K562 (cell line): ENCODE data around the gene UBXN1. TPM values are rescaled to one million over a fixed set of nuclear protein-coding genes. Genes with fewer than 3 reads are reported as not detected.

Source experiments
- ATAC-seq: fragments of 200-7000 bp; cut with Tn5 transposase; 3 replicates; pipeline ENCODE4 v1.9.1; 2020; ENCODE audit warnings: moderate library complexity
- BruUV-seq: library from RNA; stranded (reverse); fragments of 400-500 nt; replicated peaks from 2 replicates; lab custom pipeline; 2021; lab: Mats Ljungman, UMichigan
- CTCF ChIA-PET: fragments of 300-600 bp; formaldehyde crosslinking; extraction: SDS; loops from one replicate; lab custom pipeline; 2021; ENCODE audit warnings: low intra/inter-chr PET ratio; lab: Yijun Ruan, JAX
- POLR2A ChIA-PET: fragments of 300-600, 350-650 bp; sonication (Branson Sonifier 250); formaldehyde crosslinking; extraction: SDS; loops from one replicate; lab custom pipeline; 2021; ENCODE audit warnings: antibody characterized with exemption, inconsistent platforms; lab: Yijun Ruan, JAX
- DNase-seq, 4 experiments: peaks; one replicate each; pipeline versions ENCODE4 v3.0.0 to v3.0.0-alpha.2; 2011 to 2018; ENCODE audit warnings: low spot score in 3 of 4, mixed read lengths in 3 of 4; ENCODE audit errors: extremely low read depth in 1 of 4
- FAIRE-seq: peaks from 2 replicates; lab custom pipeline; 2011; peaks lifted over from hg19 to GRCh38; lab: Jason Lieb, UNC
- H2AFZ ChIP-seq: 2 replicates; pipeline ENCODE4 v1.6.0; 2011; ENCODE audit warnings: low read depth, low read length, control low read depth, inconsistent platforms
- H3K27ac ChIP-seq: fragments of 200-600 bp; 3 replicates; pipeline ENCODE4 v1.8.0; 2011; ENCODE audit warnings: low read depth, mild to moderate bottlenecking, control low read depth, inconsistent platforms, low read length, moderate library complexity, mixed read lengths; ENCODE audit errors: extremely low read depth
- H3K27me3 ChIP-seq, 2 experiments: fragments of 300-600 bp in 1 of 2; 2 replicates in 1 of 2; 3 replicates in 1 of 2; pipeline versions ENCODE4 v1.6.0 to v1.8.0; 2011; ENCODE audit warnings: inconsistent platforms in 2 of 2, low read length in 2 of 2, mild to moderate bottlenecking in 1 of 2, mixed read lengths in 1 of 2, moderate library complexity in 1 of 2; ENCODE audit not compliant: control insufficient read depth in 2 of 2, insufficient read depth in 2 of 2
- H3K36me3 ChIP-seq: fragments of 300-600 bp; 3 replicates; pipeline ENCODE4 v1.8.0; 2011; ENCODE audit warnings: mild to moderate bottlenecking, low read length, inconsistent platforms; ENCODE audit not compliant: control insufficient read depth, insufficient read depth
- H3K4me1 ChIP-seq, 2 experiments: fragments of 200-600 bp in 1 of 2; replicated peaks in 1 of 2; 2 replicates in 1 of 2; 3 replicates in 1 of 2; pipeline versions ENCODE4 v1.5.1 to v1.8.0; 2011; ENCODE audit warnings: inconsistent platforms in 2 of 2, low read length in 2 of 2, mild to moderate bottlenecking in 1 of 2, mixed read lengths in 1 of 2, moderate library complexity in 1 of 2; ENCODE audit not compliant: control insufficient read depth in 2 of 2, insufficient read depth in 2 of 2
- H3K4me2 ChIP-seq: 2 replicates; pipeline ENCODE4 v1.6.1; 2011; ENCODE audit warnings: low read length, control low read depth, inconsistent platforms, mixed read lengths; ENCODE audit not compliant: insufficient read depth
- H3K4me3 ChIP-seq: fragments of 200-600 bp; sonication (generic), shearing (Covaris generic); 2 replicates; pipeline ENCODE4 v1.5.1; 2016; ENCODE audit warnings: control low read depth, inconsistent platforms
- H3K79me2 ChIP-seq: fragments of 200-600 bp; 3 replicates; pipeline ENCODE4 v1.8.0; 2011; ENCODE audit warnings: low read length, inconsistent platforms; ENCODE audit not compliant: control insufficient read depth, insufficient read depth
- H3K9ac ChIP-seq, 2 experiments: 2 replicates each; pipeline versions ENCODE4 v1.6.0 to v1.6.1; 2011; ENCODE audit warnings: low read depth in 2 of 2, low read length in 2 of 2, control low read depth in 1 of 2, inconsistent platforms in 1 of 2, mild to moderate bottlenecking in 1 of 2, mixed read lengths in 1 of 2; ENCODE audit not compliant: insufficient read depth in 1 of 2
- H3K9me1 ChIP-seq: one replicate; pipeline ENCODE4 v1.6.0; 2011; ENCODE audit warnings: inconsistent platforms, mild to moderate bottlenecking, low read length, moderate library complexity; ENCODE audit not compliant: control insufficient read depth, insufficient read depth
- H3K9me3 ChIP-seq: replicated peaks from 2 replicates; pipeline ENCODE4 v1.5.1; 2011; ENCODE audit warnings: low read depth, low read length, inconsistent platforms; ENCODE audit not compliant: control insufficient read depth, insufficient read depth
- H4K20me1 ChIP-seq: replicated peaks from 2 replicates; pipeline ENCODE4 v1.6.1; 2011; ENCODE audit warnings: low read length, inconsistent platforms, mixed read lengths; ENCODE audit not compliant: control insufficient read depth, insufficient read depth
- C11orf30 ChIP-seq: fragments of 450-650 bp; IDR thresholded peaks from 2 replicates; pipeline ENCODE4 v1.6.1; 2016; ENCODE audit warnings: low read depth, mild to moderate bottlenecking
- CC2D1A ChIP-seq: fragments of 450-650 bp; IDR thresholded peaks from 2 replicates; pipeline ENCODE4 v1.6.1; 2017; ENCODE audit warnings: mild to moderate bottlenecking
- DDX20 ChIP-seq: fragments of 450-650 bp; IDR thresholded peaks from 2 replicates; pipeline ENCODE4 v1.6.1; 2016; ENCODE audit warnings: missing genetic modification characterization, low read depth, mild to moderate bottlenecking, missing compliant biosample characterization, moderate library complexity
- E2F1 ChIP-seq: sonication (generic); formaldehyde crosslinking; IDR thresholded peaks from 2 replicates; pipeline ENCODE4 v1.8.1; 2023; ENCODE audit warnings: mild to moderate bottlenecking, missing genetic modification reagents, moderate library complexity
- E2F4 ChIP-seq: sonication (generic); formaldehyde crosslinking; IDR thresholded peaks from 2 replicates; pipeline ENCODE4 v1.8.0; 2022; ENCODE audit warnings: mild to moderate bottlenecking, low read depth, missing genetic modification reagents
- HOMEZ ChIP-seq: fragments of 250-450 bp; sonication (Bioruptor Pico); IDR thresholded peaks from 2 replicates; pipeline ENCODE4 v1.4.0; 2020; ENCODE audit warnings: mild to moderate bottlenecking, moderate library complexity
- KDM1A ChIP-seq, 2 experiments: fragments of 450-650 bp; IDR thresholded peaks; 2 replicates each; pipeline ENCODE4 v1.6.1; 2016; ENCODE audit warnings: mild to moderate bottlenecking in 2 of 2
- NFIC ChIP-seq: fragments of 450-650 bp; IDR thresholded peaks from 2 replicates; pipeline ENCODE4 v1.6.1; 2017; ENCODE audit warnings: mild to moderate bottlenecking, inconsistent platforms
- POLR2AphosphoS2 ChIP-seq: IDR thresholded peaks from 2 replicates; pipeline ENCODE4 v1.6.1; 2012; ENCODE audit warnings: low read length, improper control_type of control experiment
- RBM25 ChIP-seq: fragments of 200-400 bp; formaldehyde crosslinking; IDR thresholded peaks from 2 replicates; pipeline ENCODE4 v1.6.1; 2018; ENCODE audit warnings: low read length, low read depth, moderate library complexity; ENCODE audit not compliant: severe bottlenecking
- SMAD1 ChIP-seq: fragments of 150-350 bp; IDR thresholded peaks from 2 replicates; pipeline ENCODE4 v1.6.1; 2014; ENCODE audit warnings: low read length, low read depth; ENCODE audit not compliant: partially characterized antibody
- SMAD2 ChIP-seq: fragments of 150-350 bp; IDR thresholded peaks from 2 replicates; pipeline ENCODE4 v1.6.1; 2014; ENCODE audit warnings: low read depth, mild to moderate bottlenecking, low read length
- TAF1 ChIP-seq: IDR thresholded peaks from 2 replicates; pipeline ENCODE4 v1.6.1; 2011; ENCODE audit warnings: mild to moderate bottlenecking, low read length, moderate library complexity; ENCODE audit not compliant: insufficient read depth, control insufficient read depth, severe bottlenecking; ENCODE audit errors: extremely low read depth
- TCF7 ChIP-seq: sonication (generic); IDR thresholded peaks from 2 replicates; pipeline ENCODE4 v1.6.1; 2016; ENCODE audit warnings: antibody characterized with exemption, borderline replicate concordance
- ZFX ChIP-seq: sonication (generic); formaldehyde crosslinking; IDR thresholded peaks from 2 replicates; pipeline ENCODE4 v1.8.0; 2022; ENCODE audit warnings: mild to moderate bottlenecking, missing genetic modification reagents, moderate library complexity
- ZNF589 ChIP-seq: fragments of 200-800 bp; sonication (Bioruptor generic); IDR thresholded peaks from 2 replicates; pipeline ENCODE4 v1.6.1; 2016; ENCODE audit warnings: low read depth, missing genetic modification characterization, missing compliant biosample characterization
- ZNF644 ChIP-seq: fragments of 200-800 bp; sonication (Bioruptor generic); IDR thresholded peaks from 2 replicates; pipeline ENCODE4 v1.6.1; 2016; ENCODE audit warnings: low read depth, missing genetic modification characterization, missing compliant biosample characterization
- ZNF695 ChIP-seq: fragments of 450-650 bp; formaldehyde crosslinking; IDR thresholded peaks from 2 replicates; pipeline ENCODE4 v1.4.0; 2020; ENCODE audit warnings: mild to moderate bottlenecking, moderate library complexity
- WGBS: fragments of 100-300 bp; shearing (Covaris generic); methylation state at CpG from one replicate; pipeline ENCODE4 v1.1.6; 2016; ENCODE audit warnings: low coverage, mixed read lengths; ENCODE audit not compliant: insufficient coverage; ENCODE audit errors: missing lambda C conversion rate; 5-methylcytosine and 5-hydroxymethylcytosine counted together
- in situ Hi-C: fragments of 300-500 bp; cut with MboI; formaldehyde crosslinking; loops from 4 replicates; pipeline ENCODE4 v1.15.0; 2018; ENCODE audit warnings: inconsistent platforms, mixed read lengths
- intact Hi-C: fragments of 100-400 bp; cut with micrococcal nuclease; formaldehyde crosslinking; loops from 2 replicates; pipeline ENCODE4 v1.14.2; 2022
- polyA plus RNA-seq, 8 experiments: library from polyadenylated mRNA; depleted of rRNA in 4 of 8; stranded (reverse) in 5 of 8; unstranded in 3 of 8; fragments of >200 nt; fragmentation: Nextera tagmentation in 2 of 8; fragmentation: Illumina TruSeq in 1 of 8; extraction: Ambion mirVana in 2 of 8; extraction: Trizol in 1 of 8; gene quantifications; 2 replicates each; pipeline versions ENCODE4 v1.2.1 to v1.2.3, GENCODE V29; 2011 to 2014; ENCODE audit warnings: inconsistent platforms in 1 of 8, missing spikeins in 1 of 8
- total RNA-seq, 7 experiments: library from RNA; depleted of rRNA in 6 of 7; stranded (reverse); fragments of >200 nt in 6 of 7; fragmentation: Illumina TruSeq in 2 of 7; extraction: Trizol in 2 of 7; gene quantifications; 2 replicates each; pipeline versions ENCODE4 v1.2.1 to v1.2.3, GENCODE V29; 2011 to 2021; ENCODE audit warnings: low replicate concordance in 1 of 7

UBXN1 gene
- total and polyA plus RNA-seq, 9 of the 15 experiments (the other 6 are each of a cell fraction or from before 2014, with no cell fraction given), result 4.8 to 263 (median 99.7) TPM

- in situ Hi-C loops (no loop called here), intact Hi-C loops (loop anchor here (2.0 to 5.0 kb wide), 2 partner anchors 18 to 177 kb away; partner anchors contain the start of gene GANAB)
- Histone ChIP-seq H3K79me2 (peaks cover 75% of the 10 kb centered on the region), H3K4me3 (peak within 1 kb of the TSS; percentile 73), H2AFZ (peak within 1 kb of the TSS; percentile 77), H3K27me3 (no peaks in the 10 kb centered on the region), H3K9me1 (no peaks in the 10 kb centered on the region), H3K36me3 (peaks cover 52% of the 10 kb centered on the region), H4K20me1 (peaks cover 7% of the 10 kb centered on the region; the same call in 1 of the 2 replicates), H3K9me3 (no peaks in the 10 kb centered on the region), H3K4me2 (peak within 1 kb of the TSS; percentile 97), H3K9ac (peak within 1 kb of the TSS; percentile 85 to 100), H3K4me1 (peaks cover 19 to 41% of the 10 kb centered on the region in 2 experiments; a peak in 4 of 5 replicates), H3K27ac (peak within 1 kb of the TSS; percentile 80)
- FAIRE-seq (peak; percentile 77), ATAC-seq (peak; percentile 87), DNase-seq (peak; percentile 91 to 97 (median 94))
- TSS peak; percentile 93 for BruUV-seq
- ChIA-PET POLR2A (interaction anchor here (0.6 to 8.8 kb wide), 63 partner anchors 9 to 1072 kb away, joined by 3 to 161 read pairs (median 5); partner anchors contain the start of genes B3GAT3, EEF1G, EML3 and GANAB), CTCF (no interaction called here)
- WGBS, result under 1% methylated on average over 33 of the region's 47 CpGs
- TF ChIP-seq POLR2AphosphoS2 (peak; percentile 100), ZNF695 (CRISPR knock-in tag) (peak; percentile 89; the same call in 1 of the 2 replicates), ZNF589 (CRISPR knock-in tag) (0 out of 2 replicates have a peak, but pooled peaks have one; percentile 12), DDX20 (tag) (no peak), TAF1 (peak; percentile 99), E2F1 (peak; percentile 52; the same call in 1 of the 2 replicates), KDM1A (IDR thresholded peaks at IDR 0.05) (no peak; a peak in 1 of 4 replicates), RBM25 (peak; percentile 58), E2F4 (CRISPR knock-in tag) (no peak), NFIC (peak; percentile 79), ZFX (CRISPR knock-in tag) (peak; percentile 81), HOMEZ (no peak), ZNF644 (no peak), SMAD2 (no peak), SMAD1 (peak; percentile 97), C11orf30 (no peak), TCF7 (peak; percentile 45; the same call in 1 of the 2 replicates), CC2D1A (no peak)
Measured at GRCh38 chr11:62665075-62665598, 13.7 kb downstream of the UBXN1 start, which contains the start of the genes C11orf98 and CSKMT. Gene C11orf98, minus strand, starts transcription at chr11:62665210. Its CDS starts 41 bp downstream, at chr11:62665169. Gene CSKMT, plus strand, starts transcription at chr11:62665312. Its CDS starts 568 bp downstream, at chr11:62665880.
